ENCODE measurements around the gene ILKAP.

ILKAP gene

DNA sequence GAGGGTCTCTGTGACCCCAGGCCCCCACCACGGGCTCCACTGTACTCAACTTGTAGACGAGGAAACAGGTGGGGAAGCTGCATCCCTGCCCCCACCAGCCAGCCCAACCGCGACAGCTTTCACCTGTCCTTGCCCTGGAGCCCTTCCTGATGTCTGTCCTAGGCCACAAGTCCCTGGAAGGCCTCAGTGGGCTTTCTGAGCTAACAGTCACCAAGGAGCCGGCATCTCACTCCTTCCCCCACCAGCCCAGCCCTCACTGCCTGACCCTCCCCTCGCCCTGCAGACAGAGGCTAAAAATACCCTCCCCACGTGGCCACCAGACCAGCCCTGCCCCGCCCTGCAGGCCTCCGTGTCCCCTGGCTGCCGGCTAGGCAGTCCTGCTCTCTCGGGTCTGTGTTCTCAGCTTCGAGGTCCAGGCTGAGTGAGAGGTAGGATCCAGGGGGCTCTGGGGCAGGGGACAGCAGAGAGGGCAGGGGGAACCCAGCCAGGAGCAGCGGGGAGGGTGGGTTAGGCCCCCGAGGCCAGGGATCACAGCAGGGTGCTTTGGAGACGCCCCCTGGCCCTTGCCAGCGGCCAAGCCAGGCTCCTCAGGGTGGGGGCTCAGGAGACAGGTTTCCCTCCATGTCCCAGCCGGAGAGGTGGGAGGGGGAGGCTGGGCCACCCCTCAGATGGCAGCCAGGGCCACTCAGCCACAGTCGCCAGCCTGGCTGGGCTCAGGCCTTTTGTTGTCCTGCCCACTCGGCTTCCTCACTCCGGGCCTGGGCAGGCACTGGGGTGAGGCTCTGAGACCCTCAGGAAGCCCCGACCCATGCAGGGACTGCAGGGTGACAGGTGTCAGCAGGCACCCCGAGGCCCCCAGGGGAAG, 64.9 kb downstream of the ILKAP start, which contains the start of gene KLHL30:
Gene KLHL30, plus strand, starts transcription at position 338 of the 865 bp plus-strand sequence. CDS start 2,087 bp downstream, outside the sequence.
- no peak for DNase-seq

DNA sequence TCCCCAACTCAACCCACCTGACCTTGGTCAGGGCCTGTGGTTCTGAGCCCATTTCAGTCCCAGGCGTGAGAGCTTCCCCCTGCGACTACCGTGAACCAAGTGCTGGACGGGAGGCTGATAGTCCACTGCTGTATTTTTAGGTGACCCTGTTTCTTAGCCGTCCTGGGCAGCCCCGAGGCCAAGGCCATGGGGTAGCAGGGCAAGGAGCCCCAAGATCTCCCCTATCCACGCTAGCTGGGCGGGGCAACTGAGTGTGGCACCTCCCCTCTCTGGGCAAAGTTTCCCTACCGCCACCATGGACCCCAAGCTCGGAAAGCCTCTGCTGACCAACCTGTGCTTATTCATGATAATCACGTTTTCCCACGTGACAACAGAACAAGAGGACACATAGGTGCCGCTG, 65.6 kb downstream of the ILKAP start:
- DNase-seq = no peak

DNA sequence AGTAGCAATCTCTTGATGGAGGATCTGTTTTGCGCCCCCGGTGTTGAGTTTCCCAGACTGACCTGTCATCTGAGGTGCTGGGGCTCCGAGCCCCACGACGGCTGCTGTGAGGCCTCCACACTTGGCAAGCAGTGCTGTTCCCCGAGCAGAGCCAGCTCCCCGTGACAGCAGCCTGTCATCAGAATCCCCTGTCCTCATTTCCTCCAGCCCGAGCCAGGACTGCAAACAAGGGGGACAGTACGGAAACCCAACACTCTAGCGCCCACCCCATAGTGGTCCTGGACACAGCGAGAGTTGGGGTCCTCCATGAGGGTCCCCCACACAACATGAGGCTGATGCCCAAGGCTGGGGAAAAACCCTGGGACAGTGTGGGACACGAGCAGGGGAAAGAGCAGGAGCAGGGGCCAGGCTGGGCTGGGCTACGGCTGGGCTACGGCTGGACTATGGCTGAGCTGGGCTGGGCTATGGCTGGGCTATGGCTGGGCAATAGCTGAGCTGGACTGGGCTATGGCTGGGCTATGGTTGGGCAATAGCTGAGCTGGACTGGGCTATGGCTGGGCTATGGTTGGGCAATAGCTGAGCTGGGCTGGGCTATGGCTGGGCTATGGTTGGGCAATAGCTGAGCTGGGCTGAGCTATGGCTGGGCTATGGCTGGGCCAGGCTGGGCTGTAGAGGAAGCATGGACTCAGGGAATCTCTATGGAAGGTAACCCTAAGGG, 66.5 kb downstream of the ILKAP start:
- peak in 1 of 56 donors; percentile 10 for DNase-seq

DNA sequence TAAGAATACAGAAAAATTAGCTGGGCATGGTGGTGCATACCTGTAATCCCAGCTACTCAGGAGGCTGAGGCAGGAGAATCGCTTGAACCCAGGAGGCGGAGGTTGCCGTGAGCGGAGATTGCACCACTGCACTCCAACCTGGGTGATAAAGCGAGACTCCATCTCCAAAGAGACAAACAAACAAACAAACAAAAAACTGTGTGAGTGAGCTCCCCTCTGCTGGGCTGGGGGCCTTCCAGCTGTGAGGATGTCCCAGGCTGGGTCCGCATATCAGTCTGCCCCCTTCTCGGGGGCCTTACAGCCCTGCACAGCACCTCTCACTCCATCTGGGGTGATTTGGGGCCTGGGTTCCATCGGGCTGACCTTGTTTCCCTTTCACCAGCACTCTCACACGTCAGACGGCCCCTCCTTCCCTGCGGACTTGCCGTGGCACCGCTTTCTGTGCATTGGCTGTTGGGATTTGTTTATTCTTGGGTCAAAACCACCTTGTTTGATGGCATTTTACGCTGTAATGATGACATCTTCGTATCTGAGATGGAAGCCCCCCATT, 67.8 kb downstream of the ILKAP start:
- no peak for DNase-seq

DNA sequence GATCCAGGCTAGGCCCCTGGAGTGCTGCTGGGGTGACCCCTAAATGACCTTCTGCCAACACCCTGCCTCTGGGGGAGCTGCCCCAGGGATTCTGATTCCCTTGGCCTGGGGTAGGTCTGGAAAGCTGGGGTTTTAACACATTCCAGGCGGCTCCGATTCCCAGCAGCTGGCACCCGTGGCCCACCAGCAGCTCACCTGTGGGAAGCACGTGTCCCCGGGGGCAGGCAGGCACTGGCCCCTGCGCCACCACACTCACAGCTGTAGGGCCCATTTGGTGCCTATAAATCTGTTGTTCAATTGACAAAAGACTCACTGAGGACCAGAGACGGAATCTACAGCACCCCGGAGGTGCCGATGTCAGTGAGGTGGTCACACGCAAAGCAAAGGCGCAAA, 69.1 kb downstream of the ILKAP start:
- DNase-seq = no peak

DNA sequence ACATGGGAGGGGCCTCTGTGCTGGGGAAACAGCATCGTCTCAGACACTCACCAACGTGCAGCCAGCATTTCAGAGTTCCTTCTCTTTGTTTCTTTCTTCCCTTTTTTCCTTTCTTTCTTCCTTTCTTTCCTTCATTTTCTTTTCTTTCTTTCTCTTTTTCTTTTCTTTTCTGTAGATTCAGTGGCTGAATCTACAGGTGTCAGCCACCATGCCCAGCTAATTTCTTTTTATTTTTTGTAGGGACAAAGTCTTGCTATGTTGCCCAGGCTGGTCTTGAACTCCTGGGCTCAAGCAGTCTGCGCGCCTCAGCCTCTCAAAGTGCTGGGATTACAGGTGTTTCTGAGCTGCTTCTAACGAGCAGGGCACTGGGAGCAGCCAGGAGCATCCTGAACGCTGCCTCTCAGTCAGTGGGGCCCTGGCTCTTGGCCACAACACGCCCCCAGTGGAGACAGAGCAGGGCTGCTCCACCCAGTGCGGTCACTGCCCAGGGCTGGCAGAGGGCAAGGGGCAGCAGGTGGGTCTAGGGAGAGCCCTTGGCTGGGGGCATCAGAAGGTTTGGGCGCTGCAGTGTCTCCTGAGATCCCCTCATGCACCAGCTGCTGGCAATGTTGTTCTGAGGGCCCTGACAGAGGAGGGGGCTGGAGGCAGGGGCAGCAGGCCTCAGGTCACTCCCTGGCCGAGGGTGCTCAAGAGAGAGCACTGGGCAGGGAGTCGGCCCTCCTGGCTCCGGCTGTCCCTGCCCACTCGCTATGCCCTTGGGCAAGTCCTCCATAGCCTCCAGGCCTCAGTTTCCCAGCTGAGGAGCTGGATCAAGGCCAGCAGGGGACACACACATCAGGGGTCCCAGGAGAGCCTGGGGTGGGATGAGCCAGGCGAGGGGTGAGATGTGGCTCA, 69.7 kb downstream of the ILKAP start:
- no peak for DNase-seq

DNA sequence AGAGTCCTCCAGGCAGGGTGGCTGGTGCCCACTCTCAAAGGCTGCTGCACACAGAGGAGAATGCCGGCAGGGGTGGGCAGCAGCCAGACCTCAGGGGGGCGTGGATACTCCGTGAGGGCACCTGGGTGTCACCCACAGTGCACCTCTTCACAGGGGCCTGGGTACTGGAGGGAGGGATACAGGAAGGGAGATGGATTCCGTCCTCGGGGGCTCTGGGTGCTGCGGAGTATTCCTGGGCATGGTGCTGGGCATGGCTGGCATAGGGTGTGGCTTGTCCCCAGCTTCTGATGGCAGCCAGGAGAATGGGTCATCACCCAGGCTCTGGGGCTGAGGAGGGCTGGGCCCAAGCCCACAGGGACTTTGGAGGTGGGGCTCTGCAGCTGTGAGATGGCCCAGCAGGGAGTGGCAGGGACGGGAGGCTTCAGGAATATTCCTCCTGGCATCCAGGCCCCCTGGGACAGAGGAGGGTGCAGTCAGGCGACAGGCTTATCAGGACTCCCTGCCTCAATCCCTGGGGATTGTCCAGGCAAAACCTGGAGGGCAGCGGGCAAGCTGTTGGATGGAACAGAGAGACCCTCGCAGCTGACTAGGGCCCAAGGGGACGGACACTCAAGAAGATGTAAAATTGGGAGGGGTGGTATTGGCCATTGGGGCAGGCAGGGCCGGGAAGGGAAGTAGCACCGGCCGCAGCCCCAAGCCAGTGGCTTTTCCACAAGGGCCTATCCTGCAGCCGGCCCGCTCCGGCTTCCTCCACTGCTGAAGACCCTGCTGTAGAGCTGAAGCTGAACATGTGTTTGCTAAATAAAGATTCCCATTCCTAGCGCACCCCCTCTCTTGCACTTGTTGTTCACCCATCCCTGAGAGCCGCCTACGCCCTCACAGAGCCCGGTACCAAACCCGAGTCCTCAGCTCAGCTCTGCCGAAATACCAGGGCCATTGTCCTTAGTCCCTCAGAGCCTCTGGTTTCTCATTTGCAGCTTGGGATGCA, 70.7 kb downstream of the ILKAP start:
- DNase-seq = peak in 12 of 56 donors; percentile 7 to 44 (median 21)

DNA sequence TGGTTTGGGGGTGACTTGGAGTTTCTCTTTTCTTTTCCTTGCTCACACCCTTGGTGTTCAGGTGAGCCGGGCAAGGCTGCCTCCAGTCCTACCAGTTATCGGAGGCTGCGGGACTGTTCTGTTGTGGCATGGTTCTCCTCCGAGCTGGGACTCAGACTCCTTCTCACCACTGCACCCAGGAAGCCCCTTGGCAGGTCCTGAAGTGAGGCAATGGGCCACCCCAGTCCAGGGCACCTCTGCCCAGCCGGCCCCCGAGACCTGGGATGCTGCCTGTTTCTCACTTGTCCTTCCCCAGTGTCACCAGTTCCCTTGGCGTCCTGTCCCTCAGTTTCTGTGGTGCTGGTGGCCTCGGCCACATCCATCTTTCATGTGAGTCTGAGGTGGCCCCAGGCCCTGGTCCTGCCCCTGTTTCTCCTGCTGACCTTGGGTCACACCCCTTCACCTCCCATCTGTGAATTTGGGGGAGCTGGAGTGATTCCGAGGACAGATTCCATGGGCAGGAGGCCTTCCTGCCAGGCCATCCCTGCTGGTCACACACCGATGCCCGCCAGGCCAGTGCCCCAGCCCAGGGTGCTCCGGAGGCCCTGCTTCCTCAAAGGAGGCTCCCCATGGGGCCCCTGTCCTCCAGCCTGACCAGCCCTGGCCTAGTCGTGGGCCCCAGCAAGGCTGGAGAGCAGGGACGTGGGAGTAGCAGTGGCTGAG, 71.6 kb downstream of the ILKAP start:
- DNase-seq = no peak

DNA sequence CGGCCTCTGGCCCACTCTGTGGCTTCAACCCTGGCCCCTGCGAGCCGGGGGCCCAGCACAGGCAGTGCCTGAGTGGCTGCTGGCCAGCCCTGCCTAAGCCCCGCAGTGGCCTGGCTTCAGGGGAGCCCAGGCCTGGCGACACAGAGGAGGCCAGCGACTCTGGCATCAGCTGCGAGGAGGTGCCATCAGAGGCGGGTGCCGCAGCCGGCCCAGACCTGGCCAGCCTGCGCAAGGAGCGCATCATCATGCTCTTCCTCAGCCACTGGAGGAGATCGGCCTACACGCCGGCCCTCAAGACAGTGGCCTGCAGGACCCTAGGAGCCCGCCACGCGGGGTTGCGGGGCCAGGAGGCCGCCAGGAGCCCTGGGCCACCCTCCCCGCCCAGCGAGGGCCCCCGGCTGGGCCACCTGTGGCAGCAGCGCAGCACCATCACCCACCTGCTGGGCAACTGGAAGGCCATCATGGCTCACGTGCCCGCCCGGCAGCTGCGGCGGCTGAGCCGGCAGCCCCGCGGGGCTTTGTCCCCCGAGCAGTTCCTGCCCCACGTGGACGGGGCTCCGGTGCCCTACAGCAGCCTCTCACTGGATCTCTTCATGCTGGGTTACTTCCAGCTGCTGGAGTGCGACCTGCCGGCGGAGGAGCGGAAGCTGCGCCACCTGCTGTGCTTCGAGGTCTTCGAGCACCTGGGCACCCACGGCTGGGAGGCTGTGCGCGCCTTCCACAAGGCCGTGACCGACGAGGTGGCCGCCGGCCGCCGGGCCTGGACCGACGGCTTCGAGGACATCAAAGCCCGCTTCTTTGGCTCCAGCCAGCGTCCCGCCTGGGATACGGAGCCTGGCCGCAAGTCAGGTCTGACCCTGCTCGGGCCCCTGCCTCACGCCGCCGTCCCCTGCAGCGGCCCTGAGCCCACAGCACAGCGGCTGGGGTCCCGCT, 72.5 kb downstream of the ILKAP start:
- no peak for DNase-seq

DNA sequence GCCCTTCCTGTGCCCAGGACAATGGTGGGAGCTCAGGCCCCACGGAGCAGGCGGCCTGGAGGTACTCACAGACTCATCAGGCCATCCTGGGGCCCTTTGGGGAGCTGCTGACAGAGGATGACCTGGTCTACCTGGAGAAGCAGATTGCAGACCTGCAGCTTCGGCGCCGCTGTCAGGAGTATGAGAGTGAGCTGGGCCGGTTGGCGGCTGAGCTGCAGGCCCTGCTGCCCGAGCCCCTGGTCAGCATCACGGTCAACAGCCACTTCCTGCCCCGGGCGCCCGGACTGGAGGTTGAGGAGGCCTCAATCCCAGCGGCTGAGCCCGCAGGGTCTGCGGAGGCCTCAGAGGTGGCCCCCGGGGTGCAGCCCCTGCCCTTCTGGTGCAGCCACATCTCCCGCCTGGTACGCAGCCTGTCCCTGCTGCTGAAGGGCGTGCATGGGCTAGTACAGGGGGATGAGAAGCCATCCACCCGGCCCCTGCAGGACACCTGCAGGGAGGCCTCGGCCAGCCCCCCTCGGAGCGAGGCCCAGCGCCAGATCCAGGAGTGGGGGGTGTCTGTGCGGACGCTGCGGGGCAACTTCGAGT, 73.3 kb downstream of the ILKAP start:
- no peak for DNase-seq

DNA sequence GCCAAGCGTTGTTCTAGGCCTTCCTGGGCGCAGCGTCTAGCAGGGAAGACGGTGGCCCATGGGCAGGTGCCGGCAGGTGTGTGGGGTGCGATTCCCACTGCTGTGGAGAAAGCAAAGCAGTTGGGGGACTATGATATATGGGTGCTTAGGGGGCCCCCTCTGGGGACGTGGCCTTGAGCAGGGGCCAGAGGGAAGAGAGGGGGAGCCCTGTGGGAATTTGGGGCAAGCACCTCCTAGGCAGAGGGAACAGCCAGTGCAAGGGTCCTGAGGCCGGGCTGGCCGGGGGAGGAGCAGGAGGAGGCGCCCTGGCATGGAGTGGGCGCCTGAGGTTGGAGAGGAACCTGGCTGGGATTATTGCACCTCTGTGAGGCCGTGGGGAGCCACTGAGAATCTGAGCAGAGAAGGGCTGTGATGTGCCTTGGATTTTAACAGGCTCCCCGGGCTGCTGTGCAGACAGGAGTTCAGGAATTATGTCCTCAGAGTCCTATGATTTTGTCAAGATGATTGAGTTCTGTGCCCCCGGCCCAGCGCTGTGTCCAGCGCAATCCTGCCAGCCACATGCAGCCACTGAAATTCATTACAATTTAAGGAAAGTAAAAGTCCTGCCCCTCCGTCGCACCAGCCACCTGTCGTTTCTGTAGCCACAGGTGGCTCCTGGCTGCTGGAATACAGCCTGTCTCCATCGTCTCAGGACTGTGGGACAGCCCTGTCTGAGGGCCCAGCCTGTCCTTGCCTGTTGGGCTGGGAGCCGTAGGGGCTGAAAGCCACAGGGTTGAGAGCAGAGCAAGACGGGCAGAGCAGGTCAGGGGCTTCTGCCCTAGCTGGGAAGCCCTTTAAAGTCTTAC, 74.1 kb downstream of the ILKAP start:
- DNase-seq = no peak

DNA sequence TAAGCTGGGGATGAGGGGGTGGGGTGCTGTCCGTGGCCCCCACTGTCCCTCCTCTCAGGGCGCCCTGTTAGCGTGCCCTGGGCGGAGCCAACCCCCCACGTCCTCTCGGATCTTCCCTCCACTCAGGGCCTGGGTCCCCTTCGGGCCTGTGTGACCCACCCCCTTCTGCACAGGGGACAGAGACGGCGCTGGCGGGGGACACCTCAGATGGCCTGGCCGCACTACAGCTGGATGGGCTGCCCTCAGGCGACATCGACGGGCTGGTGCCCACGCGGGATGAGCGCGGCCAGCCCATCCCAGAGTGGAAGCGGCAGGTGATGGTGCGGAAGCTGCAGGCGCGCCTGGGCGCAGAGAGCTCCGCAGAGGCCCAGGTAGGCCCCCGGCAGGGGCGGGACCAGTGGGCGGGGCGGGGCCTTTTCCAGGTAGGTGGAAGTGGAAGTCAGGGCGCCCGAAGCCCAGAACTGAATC, 74.9 kb downstream of the ILKAP start:
- DNase-seq = no peak

DNA sequence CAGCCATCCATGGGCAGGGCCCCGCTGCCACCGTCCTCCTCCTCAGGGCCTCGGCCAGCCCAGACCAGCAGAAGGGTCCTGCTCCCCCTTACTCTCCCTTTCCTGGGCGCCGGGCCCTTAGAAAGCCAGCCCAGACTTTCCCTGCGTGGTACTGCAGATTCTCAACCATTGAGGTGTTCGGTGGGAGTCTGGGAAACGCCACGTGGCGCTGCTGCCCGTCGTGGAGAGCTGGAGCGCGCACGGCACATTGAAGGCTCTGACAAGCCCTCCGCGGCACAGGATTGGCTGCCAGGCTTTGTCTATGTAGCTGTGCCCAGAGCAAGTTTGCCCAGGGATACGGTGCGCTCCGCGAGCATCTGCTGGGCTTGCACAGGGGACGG, 75.4 kb downstream of the ILKAP start:
- DNase-seq = no peak

DNA sequence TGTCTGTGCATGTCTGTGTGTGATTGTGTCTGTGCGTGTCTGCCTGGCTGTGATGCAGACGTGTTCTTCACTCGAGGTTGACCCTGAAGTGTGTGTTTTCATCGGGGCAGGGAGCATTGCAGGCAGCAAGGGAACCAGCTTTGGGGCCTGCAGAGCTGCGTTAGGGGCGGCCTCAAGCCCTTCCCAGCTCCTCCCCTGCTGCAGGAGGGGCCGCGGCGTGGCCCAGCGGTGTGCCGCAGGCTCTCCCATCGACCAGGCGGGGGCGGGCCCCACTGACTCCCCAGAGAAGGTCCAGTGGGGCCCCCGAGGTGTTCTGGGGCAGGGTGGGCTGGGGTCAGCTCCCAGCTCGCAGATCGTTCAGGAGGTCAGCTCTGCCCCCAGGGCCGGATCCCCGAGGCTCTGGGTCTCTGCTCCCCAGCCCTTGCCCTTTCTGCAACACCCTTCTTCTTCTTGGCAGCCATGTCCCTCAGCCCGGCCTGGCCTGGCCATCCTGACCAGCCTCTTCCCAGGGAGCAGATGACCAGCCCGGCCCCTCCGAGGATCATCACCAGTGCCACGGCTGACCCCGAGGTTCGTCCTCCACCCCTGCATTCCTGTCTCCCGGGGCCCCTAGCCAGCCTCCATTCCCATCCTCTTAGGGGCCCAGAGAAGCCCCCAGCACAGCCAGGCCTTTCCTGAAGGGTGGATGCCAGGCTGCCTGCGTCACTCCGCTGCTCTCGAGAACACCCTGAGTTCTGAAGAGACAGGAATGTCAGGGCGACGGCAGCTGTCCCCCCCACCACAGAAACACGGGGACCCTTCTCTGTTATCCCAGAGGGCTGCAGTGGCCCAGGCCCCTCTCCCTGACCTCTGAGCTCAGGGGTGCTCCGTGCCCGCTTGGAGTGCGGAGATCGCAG, 76.1 kb downstream of the ILKAP start:
- no peak for DNase-seq

DNA sequence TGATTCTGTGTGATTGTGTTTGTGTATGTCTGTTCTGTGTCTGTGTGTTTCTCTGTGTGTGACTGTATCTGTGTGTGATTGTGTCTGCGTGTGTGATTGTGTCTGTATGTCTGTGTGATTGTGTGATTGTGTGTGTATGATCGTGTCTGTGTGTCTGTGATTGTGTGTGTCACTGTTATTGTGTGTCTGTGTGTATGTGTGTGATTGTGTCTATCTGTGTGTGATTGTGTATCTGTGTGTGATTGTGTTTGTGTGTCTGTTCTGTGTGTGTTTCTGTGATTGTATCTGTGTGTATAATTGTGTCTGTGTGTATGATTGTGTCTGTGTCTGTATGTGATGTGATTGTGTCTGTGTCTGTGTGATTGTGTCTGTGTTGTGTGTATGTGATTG, 76.7 kb downstream of the ILKAP start:
- DNase-seq = no peak

DNA sequence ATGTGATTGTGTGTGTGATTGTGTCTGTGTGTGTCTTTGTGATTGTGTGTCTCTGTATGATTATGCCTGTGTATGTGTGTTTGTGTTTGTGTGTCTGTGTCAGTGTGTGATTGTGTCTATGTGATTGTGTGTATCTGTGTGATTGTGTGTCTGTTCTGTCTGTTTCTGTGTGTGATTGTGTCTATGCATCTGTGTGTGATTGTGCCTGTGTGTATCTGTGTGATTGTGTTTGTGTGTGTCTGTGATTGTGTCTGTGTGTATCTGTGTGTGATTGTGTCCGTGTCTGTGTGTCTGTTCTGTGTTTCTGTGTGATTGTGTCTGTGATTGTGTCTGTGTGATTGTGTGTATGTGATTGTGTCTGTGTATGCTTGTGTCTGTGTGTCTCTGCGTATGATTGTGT, 77.2 kb downstream of the ILKAP start:
- DNase-seq = no peak
